Activated CD4-positive, alpha-beta T cell treated with anti-CD3 and anti-CD28 coated beads, Interleukin-2, amount 50 U/mL, for 1 hour (primary cell): ENCODE results near the gene PTPN14.

Source experiments
- DNase-seq: peaks from one replicate; pipeline ENCODE4 v3.0.0-alpha.2; 2020

Gene PTPN14

GRCh38 chr1:214354440-214355148 lies 196.8 kb downstream of the PTPN14 start:
- no peak for DNase-seq

GRCh38 chr1:214352838-214353237 lies 198.6 kb downstream of the PTPN14 start:
- no peak for DNase-seq

DNA sequence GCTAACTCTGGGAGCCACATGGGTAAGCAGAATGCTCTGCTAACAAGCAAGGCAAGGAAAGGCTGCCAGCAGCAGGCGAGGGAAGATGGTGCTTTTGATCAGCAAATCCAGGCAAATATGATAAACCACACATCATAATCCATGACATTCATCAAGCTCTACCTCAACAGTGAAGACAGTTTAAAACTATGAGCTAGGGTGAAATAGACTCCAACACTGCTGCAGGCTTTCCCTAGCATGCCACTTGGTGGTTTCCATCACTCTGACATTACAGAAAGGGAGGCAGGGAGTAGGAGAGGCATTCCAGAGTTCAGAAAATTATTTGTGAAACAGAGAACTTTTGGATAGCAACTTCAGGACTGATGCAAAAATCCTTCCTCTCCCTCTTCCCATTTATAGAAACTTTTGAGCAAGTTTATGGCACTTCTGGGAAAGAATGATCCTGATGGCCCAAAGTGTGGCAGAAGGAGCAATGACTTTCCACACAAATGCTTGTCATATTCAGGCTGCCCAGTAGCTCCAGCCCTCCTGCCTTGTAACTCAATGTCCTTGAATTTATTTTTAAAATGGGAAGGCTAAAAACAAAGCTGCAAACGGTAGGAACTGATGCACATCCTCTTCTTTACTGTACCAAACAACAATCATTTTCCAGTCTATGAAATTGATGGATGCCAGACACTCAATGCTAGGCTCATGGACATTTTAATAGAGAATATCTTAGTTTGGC lies 199.7 kb downstream of the PTPN14 start:
- no peak for DNase-seq

- no peak for DNase-seq
These were observed 201.6 kb downstream of the PTPN14 start for GRCh38 chr1:214349781-214350180.

- DNase-seq, result no peak
These were observed 202.4 kb downstream of the PTPN14 start for GRCh38 chr1:214349008-214349407.

DNA sequence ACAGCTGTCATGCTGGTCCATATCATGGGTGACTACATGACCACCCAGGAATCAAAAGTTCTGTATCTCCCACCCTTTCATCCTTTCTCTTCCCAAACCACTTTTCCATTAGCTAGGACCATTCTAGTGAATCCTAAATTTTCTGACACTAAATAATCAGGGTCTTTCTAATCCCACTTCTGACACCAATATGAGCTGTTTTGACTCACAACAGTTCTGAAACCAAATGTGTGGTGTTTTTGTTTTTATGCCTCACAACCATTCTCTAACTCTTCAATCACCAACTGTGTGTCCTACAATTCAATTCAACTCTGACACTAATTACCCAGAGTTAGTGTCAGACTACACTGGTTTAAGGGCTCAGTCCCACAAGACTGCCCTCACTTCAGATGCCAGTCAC lies 206.5 kb downstream of the PTPN14 start:
- no peak for DNase-seq

DNA sequence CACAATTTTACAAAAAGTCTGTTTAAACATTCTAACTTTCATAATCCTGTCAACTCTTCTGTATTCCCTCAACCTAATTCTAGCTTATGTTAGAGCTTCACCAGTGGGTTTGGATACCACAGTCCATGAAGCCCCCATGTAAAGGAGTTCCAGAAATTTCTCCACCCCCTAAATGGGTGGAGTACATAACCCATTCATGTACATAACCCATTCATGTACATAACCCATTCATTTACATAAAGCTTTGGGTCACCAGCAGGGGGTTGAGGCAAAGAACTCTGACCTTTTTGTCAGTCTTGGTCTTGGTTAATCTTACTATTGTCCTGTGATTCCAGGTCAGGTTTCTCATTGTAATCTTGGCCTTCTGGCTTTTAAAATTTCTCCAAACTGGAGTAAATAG lies 208.9 kb downstream of the PTPN14 start:
- no peak for DNase-seq

DNA sequence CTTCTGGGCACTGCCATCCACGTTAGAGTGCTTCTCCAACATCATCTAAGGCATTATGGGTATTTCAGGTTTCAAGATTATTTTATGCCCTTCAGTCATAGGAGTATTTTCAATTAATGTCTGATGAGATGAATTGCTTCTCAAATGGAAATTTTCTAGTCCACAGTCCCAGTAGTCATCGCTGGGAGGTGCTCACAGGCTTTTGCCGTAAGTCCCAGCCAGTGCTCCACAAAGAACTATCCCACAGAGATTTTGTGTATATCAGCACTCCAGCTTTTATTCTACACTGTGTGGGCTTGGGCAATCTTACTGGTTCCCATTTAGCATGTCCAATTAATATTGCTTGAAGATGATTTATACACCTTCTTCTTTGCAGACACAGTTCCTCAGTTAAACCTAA lies 209.5 kb downstream of the PTPN14 start:
- DNase-seq, result no peak

GRCh38 chr1:214341459-214341858 lies 209.9 kb downstream of the PTPN14 start:
- no peak for DNase-seq

DNA sequence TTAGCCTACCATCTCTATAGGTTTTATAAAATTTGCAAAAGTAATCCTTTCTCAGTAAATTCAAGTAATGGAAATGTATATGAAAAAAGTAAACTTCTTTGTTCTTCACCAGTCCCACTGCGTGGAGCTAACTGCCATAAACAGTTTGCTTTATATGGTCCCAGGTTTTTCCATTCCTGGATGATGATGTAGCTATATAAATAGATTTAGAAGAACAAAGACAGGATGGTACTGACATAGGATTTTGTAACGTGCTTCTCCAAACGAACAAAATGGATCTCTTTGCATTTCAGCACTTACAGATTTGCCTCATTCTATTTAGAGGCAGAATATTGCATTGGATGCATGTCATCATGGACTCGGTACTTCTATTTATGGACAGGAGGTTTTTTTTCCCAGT lies 213.2 kb downstream of the PTPN14 start:
- DNase-seq, result no peak

DNA sequence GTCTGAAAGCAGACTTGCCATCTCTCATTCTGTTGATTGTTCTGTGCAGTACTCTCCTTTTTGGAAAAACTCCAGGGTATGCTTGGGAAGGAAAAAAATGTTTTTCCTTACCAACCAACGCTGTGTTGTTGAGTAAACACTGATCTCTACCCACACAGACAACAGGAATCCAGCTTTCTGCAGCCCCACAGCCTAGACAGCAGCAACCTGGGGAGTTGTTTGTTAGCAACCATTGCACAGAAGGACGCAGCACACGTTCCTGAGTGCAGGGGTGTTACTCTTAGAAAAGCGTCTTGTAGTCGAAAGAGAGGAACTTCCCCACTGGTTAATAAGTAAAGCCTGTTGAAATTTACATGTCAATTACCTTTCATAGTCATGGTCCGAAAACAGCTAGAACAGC lies 213.9 kb downstream of the PTPN14 start:
- no peak for DNase-seq

DNA sequence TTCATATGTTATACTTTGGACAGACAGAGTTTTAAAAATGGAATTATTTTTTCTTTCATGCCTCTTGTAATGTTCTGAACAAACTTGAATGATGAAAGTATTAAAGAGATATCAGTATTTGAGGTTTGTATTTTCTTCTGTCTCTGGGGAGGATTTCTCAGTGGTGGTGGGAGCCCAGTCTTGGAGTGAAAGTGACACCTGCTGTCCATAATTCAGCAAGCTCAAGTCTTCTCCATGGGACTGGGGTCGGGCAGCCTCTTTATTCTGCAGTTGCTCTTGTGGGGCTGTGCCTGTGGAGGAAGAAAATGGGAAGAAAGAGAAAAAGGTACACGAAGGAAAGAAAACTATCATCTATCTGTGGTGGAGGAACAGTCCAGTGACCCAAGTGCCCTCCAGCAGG lies 214.4 kb downstream of the PTPN14 start:
- DNase-seq, result no peak

GRCh38 chr1:214335567-214335966 lies 215.8 kb downstream of the PTPN14 start:
- no peak for DNase-seq

DNA sequence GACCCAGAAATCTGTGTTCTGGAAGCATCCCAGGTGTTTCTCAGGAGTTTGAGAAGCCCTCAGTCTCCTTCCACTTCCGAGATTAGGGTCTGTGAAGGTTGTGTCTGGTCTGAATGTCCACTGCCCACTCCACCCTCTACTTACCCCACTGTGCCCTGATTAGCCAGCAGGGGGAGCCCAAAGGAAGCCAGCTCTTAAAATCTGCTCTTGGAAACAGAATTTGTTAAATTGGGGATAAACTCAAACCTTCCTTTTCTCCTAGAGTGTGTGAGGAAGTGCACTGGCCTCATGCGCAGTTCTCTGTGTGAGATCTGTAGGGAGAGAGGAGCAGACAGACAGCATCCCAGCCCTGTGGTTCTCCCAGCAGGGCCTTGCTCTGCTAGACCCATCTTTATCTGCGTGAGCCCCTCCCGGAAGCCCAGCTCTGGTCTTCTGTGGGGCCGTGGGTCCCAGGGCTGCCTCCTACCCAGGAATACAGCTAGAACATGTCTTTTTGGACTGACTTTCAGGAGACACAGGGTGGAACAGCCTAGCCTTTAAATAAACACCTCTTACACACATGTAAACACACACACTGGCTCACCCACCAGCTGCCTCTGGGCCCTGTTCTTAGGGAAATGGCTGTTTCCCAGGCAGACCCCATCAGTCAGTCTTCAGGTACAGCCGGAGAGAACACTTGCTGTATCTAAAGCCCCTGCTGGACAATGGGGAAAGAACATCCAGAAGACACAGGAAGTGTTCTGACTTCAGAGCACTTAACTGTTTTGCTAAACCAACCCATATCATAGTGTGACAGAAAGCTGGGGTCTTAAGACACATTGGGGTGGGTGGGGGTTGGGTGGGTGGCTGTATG lies 218.2 kb downstream of the PTPN14 start:
- DNase-seq, result peak; percentile 37

GRCh38 chr1:214331827-214332423 lies 219.5 kb downstream of the PTPN14 start:
- peak; percentile 52 for DNase-seq

- no peak for DNase-seq
These were observed 220.2 kb downstream of the PTPN14 start for GRCh38 chr1:214331180-214331579.

GRCh38 chr1:214330715-214331114 lies 220.7 kb downstream of the PTPN14 start:
- no peak for DNase-seq

- DNase-seq, result no peak
These were observed 221.2 kb downstream of the PTPN14 start for GRCh38 chr1:214330222-214330621.

GRCh38 chr1:214329470-214330220 lies 221.8 kb downstream of the PTPN14 start:
- no peak for DNase-seq

GRCh38 chr1:214328770-214329469 lies 222.5 kb downstream of the PTPN14 start:
- peak; percentile 77 for DNase-seq

- no peak for DNase-seq
These were observed 223.9 kb downstream of the PTPN14 start for GRCh38 chr1:214327514-214327913.

GRCh38 chr1:214326406-214326805 lies 225.0 kb downstream of the PTPN14 start:
- DNase-seq, result no peak
